T-helper 2 cell treated with Interferon-gamma antibody and Interleukin-4, amounts not matched to agents 5 μg/mL and 100 μg/mL, for 36 hours (primary cell): Measurements from ENCODE around the gene AJAP1.
"Not testable (repeated sequence)": the region's sequence is repeated elsewhere in the genome, so short reads cannot be mapped to it uniquely, and the experiment has no call there.

Experiments
- DNase-seq: peaks from one replicate; pipeline ENCODE4 v3.0.0; 2021; ENCODE audit warnings: low spot score
- H3K27ac Mint-ChIP-seq: one replicate; pipeline ENCODE4 v1.8.0; 2021; ENCODE audit warnings: mild to moderate bottlenecking, mixed read lengths
- H3K27me3 Mint-ChIP-seq: one replicate; pipeline ENCODE4 v1.8.0; 2021; ENCODE audit warnings: low read depth, mixed read lengths
- H3K36me3 Mint-ChIP-seq: one replicate; pipeline ENCODE4 v1.8.0; 2021; ENCODE audit warnings: low read depth, mixed read lengths
- H3K4me1 Mint-ChIP-seq: one replicate; pipeline ENCODE4 v1.8.0; 2021; ENCODE audit warnings: low read depth, mixed read lengths
- H3K4me3 Mint-ChIP-seq: one replicate; pipeline ENCODE4 v1.8.0; 2022; ENCODE audit warnings: mild to moderate bottlenecking, moderate library complexity, mixed read lengths
- H3K9me3 Mint-ChIP-seq: one replicate; pipeline ENCODE4 v1.8.0; 2021; ENCODE audit warnings: mixed read lengths

The AJAP1 gene

DNA sequence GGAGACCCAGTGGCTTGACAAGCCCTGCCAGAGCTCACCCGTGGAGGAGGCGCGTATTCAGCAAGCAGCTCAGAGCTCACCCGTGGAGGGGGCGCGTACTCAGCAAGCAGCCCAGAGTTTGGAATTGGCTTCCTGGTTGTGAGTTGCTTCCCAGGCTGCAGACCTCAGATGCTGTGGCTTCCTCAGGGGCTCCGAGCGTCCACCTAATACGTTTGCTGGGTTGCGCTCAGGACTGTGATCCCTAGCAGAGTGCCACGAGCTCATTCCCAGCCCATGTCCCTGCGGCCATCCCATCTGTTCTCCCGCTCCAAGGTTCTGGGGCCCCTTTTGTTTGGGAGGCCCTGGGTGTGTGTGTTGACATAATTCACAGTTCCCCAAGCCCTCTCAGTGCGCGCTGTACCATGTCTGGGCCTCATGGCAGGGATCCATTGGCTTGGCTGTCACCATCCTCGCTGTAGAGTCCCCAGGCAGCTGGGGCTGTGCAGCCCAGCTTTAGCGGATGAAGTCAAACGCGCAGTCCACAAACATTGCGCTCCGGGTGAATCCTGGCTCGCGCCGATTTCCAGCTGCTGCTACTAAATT, 3.6 kb downstream of the AJAP1 start:
- DNase-seq: no peak
- peaks cover 57% of the 10 kb centered on the region for H3K27me3 Mint-ChIP-seq
- H3K9me3 Mint-ChIP-seq: no peaks in the 10 kb centered on the region
- H3K4me1 Mint-ChIP-seq: peaks cover 4% of the 10 kb centered on the region
- no peak overlapping the region for H3K27ac Mint-ChIP-seq
- no peaks in the 10 kb centered on the region for H3K36me3 Mint-ChIP-seq
- H3K4me3 Mint-ChIP-seq: no peak overlapping the region

DNA sequence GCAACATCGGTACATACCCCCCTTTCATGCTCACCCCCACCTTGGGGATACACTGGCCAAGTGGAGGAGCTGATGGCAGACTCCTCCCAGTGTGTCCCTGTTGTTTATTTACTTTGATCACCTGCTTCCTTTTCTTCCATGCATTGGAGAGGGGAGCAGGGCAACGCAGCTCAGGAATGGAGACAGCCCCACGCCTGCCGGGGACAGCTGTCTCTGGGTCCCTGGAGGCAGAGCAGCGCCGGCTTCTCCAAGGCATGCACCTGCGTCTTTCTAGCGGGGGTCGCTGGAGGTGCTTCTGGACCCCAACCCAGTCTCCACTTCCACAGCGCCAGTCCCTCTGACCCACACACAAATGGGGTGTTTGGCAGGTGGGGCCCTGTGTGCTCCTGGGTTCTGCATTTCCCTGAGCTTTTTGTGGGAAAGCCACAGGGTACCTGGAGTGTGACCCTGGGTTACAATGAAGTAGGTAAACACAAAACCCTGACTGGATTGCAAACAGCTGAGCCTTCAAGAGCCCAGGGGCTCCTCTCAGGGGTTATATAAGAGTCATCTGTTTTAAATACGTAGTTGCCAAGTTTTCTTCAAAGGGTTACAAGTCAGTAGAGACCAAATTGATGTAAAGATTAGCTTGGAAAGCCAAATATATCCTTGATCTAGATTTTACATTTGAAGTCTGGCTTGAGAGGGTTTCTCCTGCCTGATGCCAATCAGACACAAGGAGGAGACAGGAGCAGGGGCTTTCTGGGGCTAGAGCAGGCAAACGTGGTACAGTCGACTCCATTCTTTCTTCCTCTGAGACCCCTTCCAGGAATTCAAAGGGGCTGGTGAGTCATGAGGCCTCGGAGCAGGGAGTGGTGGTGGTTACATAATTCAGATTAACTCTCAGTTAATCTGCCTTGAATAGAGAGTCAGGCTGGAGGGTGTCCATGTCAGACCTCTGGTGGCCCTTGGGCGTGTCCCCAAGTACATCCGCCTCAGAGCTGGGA, 4.5 kb downstream of the AJAP1 start:
- Mint-ChIP-seq H3K4me3 (no peak overlapping the region), H3K27me3 (peaks cover 52% of the 10 kb centered on the region), H3K36me3 (no peaks in the 10 kb centered on the region), H3K9me3 (no peaks in the 10 kb centered on the region), H3K27ac (no peak overlapping the region), H3K4me1 (peaks cover 4% of the 10 kb centered on the region)
- DNase-seq: no peak

DNA sequence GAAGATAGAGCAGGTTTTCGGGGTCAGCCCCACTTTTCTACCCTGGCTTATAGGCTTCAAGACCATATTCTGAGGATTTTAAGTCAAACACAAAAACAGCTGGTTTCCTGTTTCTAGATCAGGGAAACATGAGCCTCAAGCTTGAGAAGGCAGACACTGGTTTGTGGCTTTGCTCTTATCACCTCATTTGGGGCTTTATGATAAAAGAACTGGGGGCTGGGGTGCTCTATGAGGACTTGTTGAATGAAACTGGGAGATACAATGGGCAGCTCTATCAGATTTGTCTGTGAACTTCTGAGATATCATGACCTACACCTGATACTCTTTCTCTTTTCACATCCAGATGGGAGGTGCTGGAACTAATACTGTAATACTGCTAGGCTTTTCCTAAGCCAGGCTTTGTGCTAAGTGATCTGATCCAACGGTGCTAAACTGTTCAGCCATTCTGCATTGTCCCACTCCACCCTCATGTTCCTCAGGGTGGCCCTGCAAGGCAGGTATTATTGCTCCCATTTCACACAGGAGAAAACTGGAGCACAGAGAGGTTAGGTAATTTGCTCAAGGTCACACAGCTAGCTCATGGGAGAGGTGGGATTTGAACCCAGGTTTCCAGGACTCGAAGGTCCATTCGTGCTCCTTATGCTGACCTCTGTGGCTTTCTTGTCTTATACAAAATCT, 6.6 kb downstream of the AJAP1 start:
- Mint-ChIP-seq H3K36me3 (no peaks in the 10 kb centered on the region), H3K4me1 (peaks cover 4% of the 10 kb centered on the region), H3K4me3 (no peak overlapping the region), H3K27ac (no peak overlapping the region), H3K9me3 (no peaks in the 10 kb centered on the region), H3K27me3 (peaks cover 49% of the 10 kb centered on the region)
- no peak for DNase-seq

DNA sequence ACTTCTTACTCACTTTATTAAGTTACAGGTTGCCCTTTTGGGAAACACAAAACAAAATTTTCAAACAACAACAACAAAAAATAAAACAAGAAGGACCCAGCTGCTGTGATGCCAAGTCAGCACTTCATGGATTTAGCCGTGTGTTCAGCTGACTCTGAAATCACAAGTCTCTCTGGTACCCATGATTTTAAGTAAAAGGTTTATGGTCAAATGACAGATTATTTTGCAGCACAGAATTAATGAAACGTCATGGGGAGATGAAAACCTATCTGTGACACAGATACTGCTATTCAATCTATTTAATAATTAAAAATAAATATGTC, 7.1 kb downstream of the AJAP1 start:
- peaks cover 44% of the 10 kb centered on the region for H3K27me3 Mint-ChIP-seq
- H3K9me3 Mint-ChIP-seq: no peaks in the 10 kb centered on the region

DNA sequence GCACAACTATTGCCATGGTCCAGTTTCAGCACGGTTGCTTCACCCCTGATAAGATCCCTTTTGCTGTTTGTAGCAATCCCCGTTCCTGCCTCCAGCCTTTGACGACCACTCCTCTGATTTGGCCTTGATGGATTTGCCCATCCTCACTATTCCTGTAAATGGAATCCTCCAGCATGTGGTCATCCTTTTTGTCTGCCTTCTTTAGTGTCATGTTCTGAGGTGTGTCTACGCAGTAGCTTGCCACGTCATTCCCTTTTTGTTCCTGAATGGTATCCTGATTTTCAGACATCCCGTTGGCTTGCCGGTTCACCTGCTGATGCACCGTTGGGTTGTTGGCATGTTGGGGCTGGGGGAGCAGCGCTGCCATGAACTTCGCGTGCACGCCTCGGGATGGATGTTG, 7.8 kb downstream of the AJAP1 start:
- no peak overlapping the region for H3K4me3 Mint-ChIP-seq
- H3K36me3 Mint-ChIP-seq: no peaks in the 10 kb centered on the region
- peaks cover 4% of the 10 kb centered on the region for H3K4me1 Mint-ChIP-seq
- DNase-seq: no peak
- H3K9me3 Mint-ChIP-seq: no peaks in the 10 kb centered on the region
- no peak overlapping the region for H3K27ac Mint-ChIP-seq
- H3K27me3 Mint-ChIP-seq: peaks cover 38% of the 10 kb centered on the region

More for the DNA sequence above, 7.1 kb downstream of the AJAP1 start:
- Mint-ChIP-seq H3K36me3 (no peaks in the 10 kb centered on the region), H3K27ac (no peak overlapping the region), H3K4me1 (peaks cover 4% of the 10 kb centered on the region), H3K4me3 (no peak overlapping the region)
- no peak for DNase-seq

DNA sequence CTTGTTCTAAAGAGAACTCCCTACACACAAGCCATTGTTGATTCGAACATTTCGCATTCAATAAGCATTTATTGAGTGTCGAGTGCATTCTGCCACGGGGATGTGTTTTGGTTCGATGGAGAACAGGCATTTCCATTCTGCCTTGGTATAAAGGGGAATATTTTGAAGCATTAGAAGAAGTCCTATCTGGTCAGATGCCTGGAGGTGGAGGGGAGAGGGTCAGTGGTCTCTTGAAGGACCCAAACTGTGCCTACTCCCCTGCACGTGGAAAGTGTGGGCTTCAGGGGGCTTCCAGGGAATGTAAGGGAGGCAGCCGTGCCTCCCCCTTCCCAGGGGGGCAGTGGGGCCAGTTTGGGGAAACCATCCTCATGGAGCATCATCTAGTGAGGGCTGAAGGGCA, 8.3 kb downstream of the AJAP1 start:
- no peak overlapping the region for H3K4me3 Mint-ChIP-seq
- H3K4me1 Mint-ChIP-seq: peaks cover 4% of the 10 kb centered on the region
- no peak for DNase-seq
- H3K27ac Mint-ChIP-seq: no peak overlapping the region
- H3K36me3 Mint-ChIP-seq: no peaks in the 10 kb centered on the region
- peaks cover 32% of the 10 kb centered on the region for H3K27me3 Mint-ChIP-seq
- no peaks in the 10 kb centered on the region for H3K9me3 Mint-ChIP-seq

DNA sequence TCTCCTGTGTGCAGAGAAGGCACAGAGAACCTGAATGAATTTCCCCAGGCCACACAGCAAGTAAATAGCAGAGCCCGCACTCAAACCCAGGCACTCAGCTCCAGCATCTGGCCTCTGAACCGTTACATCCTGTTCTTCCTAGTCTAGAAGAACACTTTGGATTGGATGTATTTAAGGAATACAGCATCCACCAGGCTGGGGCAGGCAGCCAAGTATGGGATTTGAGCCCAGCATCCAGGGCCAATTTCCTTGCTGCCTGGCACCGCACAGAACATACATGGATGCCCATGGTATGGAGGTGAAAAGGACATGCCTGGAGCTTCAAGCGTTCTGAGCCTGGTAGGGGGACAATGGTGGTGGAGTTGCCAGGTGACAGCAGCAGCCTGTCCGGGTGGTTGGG, 9.7 kb downstream of the AJAP1 start:
- peaks cover 21% of the 10 kb centered on the region for H3K27me3 Mint-ChIP-seq

DNA sequence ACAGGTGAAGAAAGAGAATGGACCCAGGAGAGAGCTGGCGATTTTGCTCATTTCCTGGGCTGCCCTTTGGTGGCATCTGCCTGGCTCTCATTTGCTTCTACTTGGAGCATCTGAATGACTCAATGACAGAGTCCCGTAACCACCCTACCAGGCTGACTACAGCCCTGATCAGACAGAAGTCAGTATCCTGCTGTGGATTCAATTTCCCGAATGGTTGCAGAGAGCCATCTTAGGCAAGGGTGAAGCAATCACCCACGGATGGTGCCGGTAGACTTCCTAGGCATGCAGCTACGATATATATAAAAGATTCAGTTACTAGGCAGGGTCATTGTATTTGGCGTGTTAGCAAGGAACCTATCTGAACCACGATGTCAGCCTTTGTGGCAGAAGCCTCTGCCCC, 10.2 kb downstream of the AJAP1 start:
- DNase-seq: no peak
- Mint-ChIP-seq H3K36me3 (no peaks in the 10 kb centered on the region), H3K9me3 (no peaks in the 10 kb centered on the region), H3K27me3 (peaks cover 16% of the 10 kb centered on the region), H3K27ac (no peak overlapping the region), H3K4me1 (peaks cover 4% of the 10 kb centered on the region), H3K4me3 (no peak overlapping the region)

More for the DNA sequence above, 9.7 kb downstream of the AJAP1 start:
- Mint-ChIP-seq H3K9me3 (no peaks in the 10 kb centered on the region), H3K27ac (no peak overlapping the region), H3K4me1 (peaks cover 4% of the 10 kb centered on the region), H3K4me3 (no peak overlapping the region), H3K36me3 (no peaks in the 10 kb centered on the region)
- DNase-seq: no peak

DNA sequence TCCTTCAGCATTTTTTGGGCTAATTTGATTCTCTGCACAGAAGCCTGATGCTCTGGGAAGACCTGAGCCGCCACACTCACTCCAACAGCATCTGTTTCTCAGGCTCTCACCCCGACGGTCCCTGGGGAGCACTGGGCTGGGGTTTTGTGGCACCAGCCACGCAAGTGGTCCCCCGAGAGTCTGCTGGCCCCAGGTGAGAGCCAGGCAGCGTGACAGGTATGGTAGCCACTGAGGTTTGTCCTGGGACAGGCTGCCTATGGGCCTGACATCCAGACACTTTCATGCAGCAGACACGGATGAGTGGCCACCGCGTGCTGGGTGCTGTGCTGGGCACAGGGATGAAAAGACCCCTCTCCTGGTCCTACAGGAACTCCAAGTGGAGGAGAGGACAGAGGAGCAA, 11.0 kb downstream of the AJAP1 start:
- Mint-ChIP-seq H3K4me1 (peaks cover 4% of the 10 kb centered on the region), H3K27ac (no peak overlapping the region), H3K9me3 (no peaks in the 10 kb centered on the region), H3K36me3 (no peaks in the 10 kb centered on the region), H3K27me3 (peaks cover 8% of the 10 kb centered on the region), H3K4me3 (no peak overlapping the region)
- DNase-seq: no peak

DNA sequence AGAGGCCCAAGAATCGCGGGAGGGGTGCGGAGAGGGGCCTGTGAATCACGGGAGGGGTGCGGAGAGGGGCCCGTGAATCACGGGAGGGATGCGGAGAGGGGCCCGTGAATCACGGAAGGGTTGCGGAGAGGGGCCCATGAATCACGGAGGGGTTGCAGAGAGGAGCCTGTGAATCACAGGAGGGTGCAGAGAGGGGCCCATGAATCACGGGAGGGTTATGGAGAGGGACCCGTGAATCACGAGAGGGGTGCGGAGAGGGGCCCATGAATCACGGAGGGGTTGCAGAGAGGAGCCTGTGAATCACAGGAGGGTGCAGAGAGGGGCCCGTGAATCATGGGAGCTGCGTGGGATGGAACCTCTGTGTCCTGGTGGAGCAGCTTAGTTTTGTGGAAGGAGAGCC, 12.3 kb downstream of the AJAP1 start:
- H3K4me3 Mint-ChIP-seq: not testable (repeated sequence)

DNA sequence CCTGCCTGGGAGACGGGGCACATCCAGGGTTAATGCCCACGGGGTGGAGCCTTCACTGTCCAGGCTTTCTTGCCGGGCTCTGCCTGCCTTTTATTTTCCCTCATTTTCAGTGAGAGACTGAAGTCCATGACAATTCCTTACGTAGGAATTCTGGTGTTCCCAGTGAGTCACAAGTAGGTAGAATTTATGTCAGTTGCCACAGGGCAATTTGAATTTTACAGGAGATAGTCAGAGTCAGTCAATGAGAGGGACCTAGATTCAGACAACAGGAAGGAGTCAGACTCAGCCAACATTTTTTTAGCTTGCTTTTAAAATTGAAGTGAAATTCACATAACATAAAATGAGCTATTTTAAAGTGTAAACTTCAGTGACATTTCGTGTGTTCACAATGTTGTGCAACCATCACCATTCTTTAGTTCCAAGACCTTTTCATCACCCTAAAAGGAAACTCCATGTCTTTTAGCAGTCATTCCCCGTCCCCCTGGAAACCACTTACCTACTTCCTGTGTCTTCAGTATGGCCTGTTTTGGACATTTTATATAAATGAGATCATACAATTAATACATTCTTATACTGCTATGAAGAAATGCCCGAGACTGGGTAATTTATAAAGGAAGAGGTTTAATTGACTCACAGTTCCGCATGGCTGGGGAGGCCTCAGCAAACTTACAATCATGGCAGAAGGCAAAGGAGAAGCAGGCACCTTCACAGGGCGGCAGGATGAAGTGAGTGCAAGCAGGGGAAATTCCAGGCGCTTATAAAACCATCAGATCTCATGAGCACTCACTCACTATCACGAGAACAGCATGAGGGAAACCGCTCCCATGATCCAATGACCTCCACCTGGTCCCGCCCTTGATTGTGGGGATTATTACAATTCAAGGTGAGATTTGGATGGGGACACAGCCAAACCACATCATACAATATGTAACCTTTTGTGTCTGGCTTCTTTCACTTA, 14.6 kb downstream of the AJAP1 start:
- Mint-ChIP-seq H3K36me3 (no peaks in the 10 kb centered on the region), H3K4me3 (no peak overlapping the region), H3K27ac (no peak overlapping the region), H3K27me3 (no peaks in the 10 kb centered on the region), H3K4me1 (no peaks in the 10 kb centered on the region), H3K9me3 (no peaks in the 10 kb centered on the region)
- no peak for DNase-seq

More for the DNA sequence above, 12.3 kb downstream of the AJAP1 start:
- H3K27me3 Mint-ChIP-seq, H3K27ac Mint-ChIP-seq, H3K4me1 Mint-ChIP-seq, H3K36me3 Mint-ChIP-seq, DNase-seq, H3K9me3 Mint-ChIP-seq: not testable (repeated sequence)

DNA sequence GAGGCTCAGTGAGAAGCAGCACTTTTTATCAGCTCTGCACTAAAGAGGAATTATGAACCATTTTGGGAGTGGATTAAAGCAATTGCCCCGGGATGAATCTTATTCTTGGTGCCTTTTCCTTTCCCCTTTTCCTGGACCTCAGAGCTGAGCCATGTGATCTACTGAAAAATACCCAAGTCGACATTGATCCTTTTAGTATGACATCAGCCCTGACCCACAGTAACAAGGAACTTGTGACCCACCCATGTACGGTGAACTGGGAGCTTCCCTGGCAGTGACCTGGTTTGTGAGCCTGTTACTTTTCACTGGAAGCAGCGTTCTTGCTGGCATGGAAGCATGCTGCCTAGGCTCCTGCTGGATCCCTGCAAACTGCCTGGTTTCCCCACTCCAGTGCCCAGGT, 15.9 kb downstream of the AJAP1 start:
- no peak overlapping the region for H3K4me3 Mint-ChIP-seq
- no peaks in the 10 kb centered on the region for H3K36me3 Mint-ChIP-seq
- no peak overlapping the region for H3K27ac Mint-ChIP-seq
- no peak for DNase-seq
- H3K4me1 Mint-ChIP-seq: no peaks in the 10 kb centered on the region
- H3K9me3 Mint-ChIP-seq: no peaks in the 10 kb centered on the region
- no peaks in the 10 kb centered on the region for H3K27me3 Mint-ChIP-seq

DNA sequence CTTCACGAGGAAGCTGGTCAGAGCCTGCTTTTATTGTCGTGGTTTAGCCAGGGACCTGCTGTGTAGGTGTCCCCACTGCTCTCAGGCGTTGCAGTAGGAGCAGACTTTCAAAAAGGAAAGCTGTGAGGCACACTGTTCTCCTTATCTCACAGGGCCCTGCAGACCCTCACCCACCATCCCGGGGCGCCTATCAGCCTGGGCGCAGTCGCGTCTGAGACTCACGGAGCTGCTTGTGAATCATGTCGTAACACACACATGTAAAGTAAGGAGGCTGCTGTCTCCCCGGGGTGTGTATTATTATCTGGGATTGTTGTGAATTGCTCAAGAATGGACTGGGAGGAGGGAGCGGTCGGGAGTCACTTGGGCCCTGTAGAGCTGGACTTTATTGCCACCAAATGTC, 17.4 kb downstream of the AJAP1 start:
- no peaks in the 10 kb centered on the region for H3K36me3 Mint-ChIP-seq
- no peaks in the 10 kb centered on the region for H3K27me3 Mint-ChIP-seq
- no peak for DNase-seq
- no peaks in the 10 kb centered on the region for H3K9me3 Mint-ChIP-seq
- no peak overlapping the region for H3K4me3 Mint-ChIP-seq
- no peaks in the 10 kb centered on the region for H3K4me1 Mint-ChIP-seq
- no peak overlapping the region for H3K27ac Mint-ChIP-seq
